Esophagus squamous epithelium (tissue), 4 donors: ENCODE results near the gene PRMT1.

Experiments used
- POLR2A ChIP-seq, 4 donors: fragments of 450-650 bp; IDR thresholded peaks; one replicate each; pipeline ENCODE4 v1.6.1; 2017; ENCODE audit warnings: antibody characterized with exemption in 4 of 4, mild to moderate bottlenecking in 4 of 4, moderate library complexity in 3 of 4
- TF ChIP-seq, protein P1 (sequence below), 6 experiments: fragments of 450-650 bp in 4 of 6; fragments of 200-600 bp in 2 of 6; sonication (generic) in 2 of 6; IDR thresholded peaks; one replicate each; pipeline ENCODE4 v1.5.1; 2016 to 2019; ENCODE audit warnings: antibody characterized with exemption in 6 of 6, mild to moderate bottlenecking in 4 of 6, moderate library complexity in 4 of 6

DNA sequence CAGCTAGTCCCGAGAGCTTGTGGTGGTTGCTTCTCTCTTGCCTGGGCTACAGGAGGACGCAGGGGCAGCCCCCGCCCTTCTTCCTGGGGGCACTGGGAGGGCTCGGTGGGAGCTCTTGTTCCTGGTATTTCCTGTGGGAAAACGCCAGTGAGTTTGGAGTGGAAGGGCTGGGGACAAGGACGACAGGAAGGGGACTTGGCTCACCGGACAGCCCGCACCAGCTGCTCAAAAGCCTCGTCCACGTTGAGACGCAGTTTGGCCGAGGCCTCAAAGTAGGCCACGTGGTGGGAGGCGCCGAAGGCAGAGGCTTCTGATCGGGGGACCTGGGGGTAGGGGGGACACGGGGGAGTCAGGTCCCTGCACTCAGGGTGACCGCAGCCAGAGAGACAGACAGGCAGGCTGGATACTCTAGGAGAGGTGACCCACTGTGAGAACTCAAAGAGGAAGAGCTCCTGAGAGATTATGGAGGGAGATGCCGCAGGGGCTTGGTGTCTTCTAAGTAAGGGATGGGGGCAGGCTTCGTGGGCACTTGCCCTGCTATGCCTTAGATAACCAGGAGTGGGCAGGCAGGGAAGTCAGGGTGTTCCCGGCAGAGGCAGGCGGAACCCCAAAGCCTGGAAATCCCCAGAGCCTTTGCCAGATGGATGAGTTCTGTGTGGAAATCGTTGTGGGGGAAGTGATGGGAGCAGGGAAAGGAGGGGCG, 41.4 kb upstream of the PRMT1 start:
- TF ChIP-seq, protein P1, sequence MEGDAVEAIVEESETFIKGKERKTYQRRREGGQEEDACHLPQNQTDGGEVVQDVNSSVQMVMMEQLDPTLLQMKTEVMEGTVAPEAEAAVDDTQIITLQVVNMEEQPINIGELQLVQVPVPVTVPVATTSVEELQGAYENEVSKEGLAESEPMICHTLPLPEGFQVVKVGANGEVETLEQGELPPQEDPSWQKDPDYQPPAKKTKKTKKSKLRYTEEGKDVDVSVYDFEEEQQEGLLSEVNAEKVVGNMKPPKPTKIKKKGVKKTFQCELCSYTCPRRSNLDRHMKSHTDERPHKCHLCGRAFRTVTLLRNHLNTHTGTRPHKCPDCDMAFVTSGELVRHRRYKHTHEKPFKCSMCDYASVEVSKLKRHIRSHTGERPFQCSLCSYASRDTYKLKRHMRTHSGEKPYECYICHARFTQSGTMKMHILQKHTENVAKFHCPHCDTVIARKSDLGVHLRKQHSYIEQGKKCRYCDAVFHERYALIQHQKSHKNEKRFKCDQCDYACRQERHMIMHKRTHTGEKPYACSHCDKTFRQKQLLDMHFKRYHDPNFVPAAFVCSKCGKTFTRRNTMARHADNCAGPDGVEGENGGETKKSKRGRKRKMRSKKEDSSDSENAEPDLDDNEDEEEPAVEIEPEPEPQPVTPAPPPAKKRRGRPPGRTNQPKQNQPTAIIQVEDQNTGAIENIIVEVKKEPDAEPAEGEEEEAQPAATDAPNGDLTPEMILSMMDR (IDR thresholded peaks at IDR 0.05) = peak in 3 of 6 experiments; percentile 8 to 35 (median 10)
- no peak for TF ChIP-seq POLR2A (IDR thresholded peaks at IDR 0.05)
